ENCODE results near the gene UBAP1.
A peak's percentile ranks its signal among the peaks of the same experiment; 100 is the strongest.
"Not testable (repeated sequence)": the region's sequence is repeated elsewhere in the genome, so short reads cannot be mapped to it uniquely, and the experiment has no call there.

UBAP1 gene

DNA sequence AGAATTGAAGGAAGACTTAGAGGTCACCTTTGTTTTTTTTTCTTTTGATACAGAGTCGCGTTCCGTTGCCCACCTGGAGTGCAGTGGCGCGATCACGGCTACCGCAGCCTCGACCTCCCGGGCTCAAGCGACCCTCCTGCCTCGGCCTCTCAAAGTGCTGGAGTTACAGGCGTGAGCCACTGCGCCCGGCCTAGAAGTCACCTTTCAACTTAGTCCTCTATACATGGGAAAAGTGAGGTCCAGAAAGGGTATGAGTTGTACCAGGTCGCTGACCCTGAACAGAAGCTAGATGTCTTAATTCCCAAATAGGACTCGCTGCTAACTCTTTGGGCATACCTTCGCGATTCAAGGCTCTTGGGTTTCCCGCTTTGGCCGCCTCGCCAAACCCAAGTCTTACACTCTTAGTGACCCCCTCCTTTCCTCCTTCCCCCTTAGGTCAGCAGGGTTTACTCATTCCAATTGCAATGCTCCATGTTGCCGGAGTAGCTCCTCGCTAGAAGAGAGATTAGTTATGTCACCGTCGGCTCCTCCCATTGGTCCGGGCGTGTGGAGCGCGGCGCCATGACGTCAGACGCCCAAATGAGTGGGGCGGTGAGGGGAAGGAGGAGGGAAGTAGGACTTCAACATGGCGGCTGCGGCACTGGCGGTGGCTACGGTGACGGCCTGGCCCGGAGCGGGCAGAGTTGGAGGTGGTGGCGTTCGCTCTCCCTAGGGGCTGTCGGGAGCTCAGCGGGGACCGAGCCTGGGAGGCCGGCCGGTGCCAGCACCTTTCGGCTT, at the start of gene UBAP1:
Gene UBAP1, plus strand, starts transcription at position 608 of the 777 bp plus-strand sequence. CDS start 41,872 bp downstream, outside the sequence.
- peak; percentile 89 for DNase-seq (ENCODE audit: low read depth)

- DNase-seq (ENCODE audit: low read depth): no peak
These were observed 47.3 kb upstream of the UBAP1 start for GRCh38 chr9:34131571-34131970.

DNA sequence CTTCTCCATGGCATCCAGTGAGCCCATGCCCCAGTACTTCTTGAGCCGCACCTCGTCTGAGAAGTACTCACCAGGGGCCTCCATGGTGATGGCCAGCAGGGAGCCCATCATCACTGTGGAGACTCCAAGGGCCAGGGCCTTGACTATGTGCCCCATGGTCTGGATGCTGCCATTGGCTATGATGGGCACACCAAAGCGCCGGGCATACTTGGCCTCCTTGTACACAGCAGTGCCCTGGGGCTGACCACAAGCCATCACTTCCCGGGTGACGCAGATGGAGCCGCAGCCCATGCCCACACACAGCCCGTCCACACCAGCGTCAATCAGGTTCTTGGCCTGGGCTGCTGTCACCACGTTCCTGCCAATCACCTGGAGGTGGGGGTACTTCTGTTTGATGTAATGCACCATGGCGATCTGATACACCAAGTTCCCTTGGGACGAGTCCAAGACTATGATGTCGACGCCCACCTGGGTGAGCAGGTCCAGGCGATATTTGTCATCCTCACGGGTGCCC, 45.4 kb upstream of the UBAP1 start:
- DNase-seq (ENCODE audit: low read depth): no peak

DNA sequence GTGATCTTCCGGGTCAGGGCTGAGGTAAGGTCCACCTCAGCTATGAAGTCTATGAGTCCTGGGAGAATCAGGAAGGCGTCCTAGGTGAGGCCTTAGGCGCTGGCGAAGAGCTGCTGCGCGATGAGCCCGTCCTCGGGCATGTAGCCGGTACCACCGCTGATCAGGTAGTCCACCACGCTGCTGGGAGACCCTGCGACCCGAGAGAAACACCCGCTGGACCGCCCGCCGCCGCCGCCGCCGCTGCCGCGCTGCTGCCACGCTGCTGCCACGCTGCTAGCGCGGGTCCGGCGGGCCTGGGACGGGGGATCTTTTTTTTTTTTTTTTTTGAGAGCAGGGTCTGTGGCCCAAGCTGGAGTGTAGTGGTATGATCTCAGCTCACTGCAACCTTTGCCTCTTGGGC, 44.3 kb upstream of the UBAP1 start:
- DNase-seq (ENCODE audit: low read depth): no peak

- not testable (repeated sequence) for DNase-seq (ENCODE audit: low read depth)
These were observed 40.2 kb upstream of the UBAP1 start for GRCh38 chr9:34138644-34139043.

GRCh38 chr9:34139477-34140146, 39.2 kb upstream of the UBAP1 start:
- no peak for DNase-seq (ENCODE audit: low read depth)

GRCh38 chr9:34140853-34141252, 38.0 kb upstream of the UBAP1 start:
- no peak for DNase-seq (ENCODE audit: low read depth)

GRCh38 chr9:34143116-34143515, 35.7 kb upstream of the UBAP1 start:
- no peak for DNase-seq (ENCODE audit: low read depth)

GRCh38 chr9:34145165-34145564, 33.7 kb upstream of the UBAP1 start:
- DNase-seq (ENCODE audit: low read depth): no peak

GRCh38 chr9:34151398-34151797, 27.4 kb upstream of the UBAP1 start:
- DNase-seq (ENCODE audit: low read depth): no peak

- DNase-seq (ENCODE audit: low read depth): no peak
These were observed 24.8 kb upstream of the UBAP1 start for GRCh38 chr9:34154057-34154456.

DNA sequence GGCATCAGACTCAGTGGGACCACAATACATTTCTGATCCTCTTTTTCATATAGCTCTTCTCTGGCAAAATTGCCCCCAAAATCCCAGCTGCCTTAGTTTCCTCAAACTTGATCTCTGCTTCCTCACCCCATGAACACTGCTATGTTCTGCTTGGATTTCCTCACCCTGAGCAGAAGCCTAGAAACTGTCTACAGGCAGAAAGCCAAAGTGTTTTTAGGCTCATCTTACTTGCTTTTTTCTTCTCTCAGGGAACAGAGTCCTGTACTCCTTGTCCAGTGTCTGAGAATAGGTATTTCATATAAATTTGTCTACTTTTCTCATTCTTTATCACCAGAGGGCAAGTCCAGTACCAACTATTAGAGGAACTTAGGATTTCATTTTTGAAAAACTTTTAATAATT, 21.5 kb upstream of the UBAP1 start:
- DNase-seq (ENCODE audit: low read depth): no peak

- no peak for DNase-seq (ENCODE audit: low read depth)
These were observed 20.9 kb upstream of the UBAP1 start for GRCh38 chr9:34157898-34158297.

GRCh38 chr9:34158362-34158869, 20.4 kb upstream of the UBAP1 start:
- DNase-seq (ENCODE audit: low read depth): no peak

DNA sequence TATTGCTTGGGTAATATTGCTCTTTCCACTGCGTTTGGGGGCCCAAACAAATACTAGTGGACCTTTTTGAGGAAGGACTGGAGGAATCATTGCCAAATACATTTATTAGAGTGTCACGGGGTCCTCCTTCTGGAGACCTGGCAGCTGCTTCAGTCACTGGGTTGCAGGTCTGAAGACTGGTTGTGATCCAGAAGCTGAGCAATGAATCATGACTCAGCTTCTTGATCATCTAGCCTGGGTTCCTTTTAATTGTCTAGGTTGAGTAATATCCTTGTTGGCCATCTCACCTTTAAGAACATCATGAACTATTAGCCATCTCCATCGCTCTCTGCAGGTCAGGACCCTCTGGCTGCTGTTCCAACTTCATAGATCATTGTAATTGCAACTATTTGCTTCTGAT, 15.4 kb upstream of the UBAP1 start:
- DNase-seq (ENCODE audit: low read depth): no peak

DNA sequence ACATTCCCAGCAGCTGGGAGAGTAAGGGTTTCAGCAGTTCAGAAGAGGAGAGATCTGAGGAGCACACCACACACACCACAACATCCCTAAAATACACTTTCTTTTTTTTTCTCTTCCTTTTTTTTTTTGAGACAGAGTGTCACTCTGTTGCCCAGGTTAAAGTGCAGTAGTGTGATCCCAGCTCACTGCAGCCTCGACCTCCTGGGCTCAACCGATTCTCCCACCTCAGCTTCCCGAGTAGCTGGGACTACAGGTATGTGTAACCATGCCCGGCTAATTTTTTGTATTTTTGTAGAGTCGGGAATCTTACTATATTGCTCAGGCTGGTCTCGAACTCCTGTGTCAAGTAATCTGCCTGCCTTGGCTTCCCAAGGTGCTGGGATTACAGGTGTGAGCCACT, 9.7 kb upstream of the UBAP1 start:
- DNase-seq (ENCODE audit: low read depth): no peak

DNA sequence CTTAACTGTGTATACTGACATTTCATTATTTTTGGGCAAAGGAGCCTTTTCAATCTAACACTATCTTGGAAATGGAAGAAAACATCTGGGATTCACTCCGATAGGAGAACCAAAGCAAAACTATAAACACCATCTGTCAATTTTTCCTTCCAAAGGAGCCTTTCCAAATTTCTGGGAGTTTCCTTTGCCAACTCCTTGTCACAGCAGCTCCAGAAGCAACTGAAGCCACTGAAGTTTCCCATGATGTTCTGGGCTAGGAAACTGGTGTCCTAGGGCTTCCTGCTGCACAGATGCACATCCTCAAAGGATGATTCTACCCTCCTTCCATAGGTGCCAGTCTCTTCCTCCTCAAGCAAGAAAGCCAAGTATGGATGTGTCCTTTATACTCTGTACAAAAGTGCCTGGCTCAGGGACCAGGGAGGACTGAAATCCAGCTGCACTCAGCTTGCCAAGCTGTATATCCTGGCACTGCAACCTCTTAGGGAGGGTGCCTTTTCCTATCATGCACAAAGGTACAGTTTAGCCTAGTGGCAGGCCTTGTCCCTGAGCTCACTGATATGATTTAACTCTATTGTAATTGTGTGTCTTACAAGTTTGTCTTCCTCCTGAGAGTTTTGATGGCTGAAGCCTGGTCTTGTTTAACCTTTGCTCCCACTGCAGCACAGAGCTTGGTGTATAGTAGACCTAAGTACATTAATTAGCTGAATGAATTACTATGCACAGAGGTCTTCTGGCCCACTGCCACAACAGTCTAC, 8.4 kb upstream of the UBAP1 start:
- no peak for DNase-seq (ENCODE audit: low read depth)

DNA sequence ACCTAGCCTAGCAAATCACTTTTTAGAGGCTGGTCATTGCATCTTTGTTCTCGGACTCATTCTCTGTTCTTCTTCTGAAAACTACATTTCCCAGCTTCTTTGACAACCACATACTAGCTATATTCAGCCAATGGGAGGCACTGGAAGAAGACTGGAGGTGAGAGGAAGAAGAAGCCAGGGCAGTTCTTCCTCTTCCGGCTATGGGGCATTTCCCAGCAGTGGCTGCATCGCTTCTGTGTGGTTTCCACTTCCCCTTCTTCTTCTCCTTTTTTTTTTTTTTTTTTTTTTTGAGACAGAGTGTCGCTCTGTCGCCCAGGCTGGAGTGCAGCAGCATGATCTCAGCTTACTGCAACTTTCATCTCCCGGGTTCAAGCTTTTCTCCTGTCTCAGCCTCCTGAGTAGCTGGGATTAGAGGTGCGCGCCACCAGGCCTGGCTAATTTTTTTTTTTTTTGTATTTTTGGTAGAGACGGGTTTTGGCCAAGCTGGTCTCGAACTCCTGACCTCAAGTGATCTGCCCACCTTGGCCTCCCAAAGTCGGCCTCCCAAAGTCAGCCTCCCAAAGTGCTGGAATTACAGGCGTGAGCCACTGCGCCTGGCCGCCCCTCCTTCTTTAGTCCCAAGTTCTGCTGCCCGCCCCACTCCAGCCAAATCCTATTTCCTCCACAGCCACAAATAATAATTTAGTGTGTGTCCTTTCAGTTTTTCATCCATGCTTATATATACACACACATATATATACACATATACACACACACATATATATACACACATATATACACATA, 6.9 kb upstream of the UBAP1 start:
- no peak for DNase-seq (ENCODE audit: low read depth)

GRCh38 chr9:34176089-34176488, 2.8 kb upstream of the UBAP1 start:
- no peak for DNase-seq (ENCODE audit: low read depth)

- DNase-seq (ENCODE audit: low read depth): no peak
These were observed 1.0 kb upstream of the UBAP1 start for GRCh38 chr9:34177593-34178435.

Measured in activated T-helper 1 cell treated with Interleukin-2 at 50 U/mL for 16 hours (primary cell).